GM21786 (cell line): ENCODE measurements around the gene TTLL3.
"Not testable (repeated sequence)": the region's sequence is repeated elsewhere in the genome, so short reads cannot be mapped to it uniquely, and the experiment has no call there.

Experiments used
- ATAC-seq: cut with Tn5 transposase; IDR thresholded peaks from one replicate; pipeline ENCODE4 v1.9.1; 2021; ENCODE audit not compliant: unreplicated experiment

The TTLL3 gene

GRCh38 chr3:9837701-9838582 is 27.9 kb downstream of the TTLL3 start:
- no peak for ATAC-seq

DNA sequence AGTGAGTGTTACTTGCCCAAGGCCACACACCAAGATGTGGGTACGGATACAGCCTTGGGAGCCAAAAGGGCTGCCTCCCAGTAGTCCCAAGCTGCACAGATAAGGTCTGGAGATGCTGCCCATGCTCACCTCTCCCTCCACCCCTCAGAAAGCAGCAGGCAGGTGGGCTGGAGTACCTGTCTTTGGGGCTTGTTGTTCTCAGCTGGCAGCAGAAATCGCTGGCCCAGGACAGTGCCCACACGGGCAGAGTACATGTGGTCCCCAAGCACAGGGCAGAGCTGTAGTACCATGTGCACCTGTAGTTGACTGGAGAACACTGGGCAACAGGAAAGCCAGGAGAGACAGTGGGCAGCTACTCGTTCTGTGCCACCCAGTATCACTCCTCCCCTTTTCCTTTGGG is 28.8 kb downstream of the TTLL3 start:
- ATAC-seq: no peak

DNA sequence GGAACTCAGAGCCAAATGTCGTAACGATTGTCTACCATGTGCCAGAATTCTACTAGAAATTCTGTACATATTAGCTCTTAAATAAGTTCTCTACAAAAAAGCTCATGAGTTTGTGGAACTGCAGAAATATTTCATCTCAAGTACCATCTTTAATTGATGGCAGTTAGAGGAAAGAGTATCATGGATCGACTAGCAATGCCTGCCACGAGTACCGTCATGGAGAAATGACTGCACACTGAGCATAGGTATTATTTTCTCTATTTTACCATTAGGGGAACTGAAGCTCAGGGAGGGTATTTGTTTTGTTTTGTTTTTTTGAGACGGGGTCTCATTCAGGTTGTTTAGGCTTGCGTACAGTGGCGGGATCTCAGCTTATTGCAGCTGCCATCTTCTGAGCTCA is 31.0 kb downstream of the TTLL3 start:
- ATAC-seq: no peak

DNA sequence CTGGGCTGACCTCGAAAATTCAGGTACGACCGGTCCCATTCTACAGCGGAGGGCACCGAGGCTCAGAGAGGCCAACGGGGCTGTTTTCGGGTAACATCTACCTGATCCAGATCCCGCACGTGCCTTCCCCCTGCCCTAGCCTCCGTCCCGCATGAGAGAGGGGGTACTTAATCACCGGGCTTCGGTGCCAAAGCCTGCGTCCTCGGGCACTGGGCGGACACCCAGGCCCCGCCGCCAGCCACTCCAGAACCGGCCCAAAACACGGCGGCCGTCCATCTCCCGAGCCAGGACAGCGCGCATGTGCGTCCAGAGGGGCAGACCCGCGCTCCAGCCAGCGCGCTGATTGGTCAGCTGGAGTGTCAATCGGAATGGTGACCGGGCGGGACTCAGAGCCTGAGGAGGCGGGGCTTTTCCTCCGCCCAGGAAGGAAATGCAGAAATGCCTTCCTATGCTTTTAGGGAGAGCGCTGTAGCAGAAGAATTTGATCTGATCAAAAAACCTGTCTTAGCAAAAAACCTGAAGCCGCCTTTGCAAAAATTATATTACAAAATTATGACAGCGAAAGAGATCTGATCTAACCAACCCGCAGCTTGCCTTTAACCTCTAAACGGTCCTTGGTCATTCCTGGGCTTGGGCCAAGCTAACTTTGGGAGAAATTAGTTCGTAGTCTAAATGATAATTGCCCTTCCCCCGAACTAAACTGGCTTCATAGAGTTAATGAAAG is 33.8 kb downstream of the TTLL3 start, which contains the start of gene RPUSD3:
RPUSD3 (minus strand) TSS at position 294 of the 724 bp plus-strand sequence; CDS start at position 276, 18 bp downstream.
- ATAC-seq: peak; percentile 99

DNA sequence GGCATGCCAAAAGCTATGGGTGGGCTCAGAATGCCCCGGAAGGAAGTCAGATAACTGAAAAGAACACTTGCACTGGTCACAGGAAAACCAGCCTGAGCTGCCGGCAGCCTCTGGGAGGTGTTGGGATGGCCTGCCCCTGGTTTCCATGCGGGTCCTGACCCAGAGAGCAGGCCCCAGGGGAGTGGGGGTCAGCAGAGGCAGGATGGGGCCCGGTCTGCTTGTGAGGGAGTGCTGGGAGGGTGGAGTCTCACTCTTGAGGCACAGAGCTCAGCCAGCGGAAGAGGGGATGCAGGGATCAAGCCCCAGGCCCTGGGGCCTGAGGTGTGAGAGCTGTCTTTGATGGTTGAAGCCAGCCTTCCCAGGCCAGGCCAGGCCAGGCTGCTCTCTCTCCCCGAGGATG is 36.2 kb downstream of the TTLL3 start:
- no peak for ATAC-seq

DNA sequence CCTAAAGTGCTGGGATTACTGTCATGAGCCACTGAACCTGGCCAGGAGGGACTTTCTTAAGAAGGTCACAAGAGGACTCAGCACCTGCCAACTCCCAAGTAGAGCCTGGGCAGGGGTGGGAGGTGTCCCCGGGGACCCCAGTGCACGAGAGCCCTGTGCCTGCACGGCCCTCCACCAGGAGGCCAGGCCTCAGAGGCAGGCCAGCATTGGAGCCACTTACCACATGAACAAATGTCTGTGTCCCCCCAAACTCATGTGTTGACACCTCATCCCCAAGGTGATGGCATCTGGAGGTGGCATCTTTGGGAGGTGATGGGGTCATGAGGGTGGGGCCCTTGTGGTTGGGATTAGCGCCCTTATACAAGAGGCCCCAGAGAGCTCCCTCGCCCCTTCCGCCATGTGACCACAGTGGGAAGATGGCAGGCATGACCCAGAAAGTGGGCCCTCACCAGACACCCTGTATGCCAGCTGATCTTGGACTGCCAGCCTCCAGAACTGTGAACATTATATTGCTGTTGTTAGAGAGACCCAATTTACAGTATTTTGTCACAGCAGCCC is 36.9 kb downstream of the TTLL3 start:
- no peak for ATAC-seq

GRCh38 chr3:9847870-9848269 is 37.8 kb downstream of the TTLL3 start:
- ATAC-seq: not testable (repeated sequence)

- ATAC-seq: not testable (repeated sequence)
These were observed 38.8 kb downstream of the TTLL3 start for GRCh38 chr3:9848860-9849259.

GRCh38 chr3:9851383-9851782 is 41.3 kb downstream of the TTLL3 start:
- not testable (repeated sequence) for ATAC-seq

DNA sequence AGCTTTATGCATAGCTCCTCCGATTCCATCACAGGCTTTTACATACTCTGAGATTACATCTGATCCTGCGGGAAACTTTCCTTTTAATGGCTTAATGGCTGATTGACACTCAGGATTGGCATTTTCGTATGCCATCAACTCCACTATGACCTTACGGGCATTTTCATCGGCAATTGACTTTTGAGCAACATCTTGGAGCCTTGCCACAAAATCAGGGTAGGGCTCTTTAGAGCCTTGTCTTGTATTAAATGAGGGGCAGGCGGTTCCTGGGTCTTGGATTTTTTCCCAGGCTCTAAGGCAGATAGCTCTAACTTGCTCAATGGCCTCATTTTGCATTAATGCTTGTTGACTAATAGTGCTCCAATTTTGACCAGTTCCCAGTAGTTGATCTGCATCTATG is 41.9 kb downstream of the TTLL3 start:
- not testable (repeated sequence) for ATAC-seq

GRCh38 chr3:9852528-9852927 is 42.5 kb downstream of the TTLL3 start:
- no peak for ATAC-seq

DNA sequence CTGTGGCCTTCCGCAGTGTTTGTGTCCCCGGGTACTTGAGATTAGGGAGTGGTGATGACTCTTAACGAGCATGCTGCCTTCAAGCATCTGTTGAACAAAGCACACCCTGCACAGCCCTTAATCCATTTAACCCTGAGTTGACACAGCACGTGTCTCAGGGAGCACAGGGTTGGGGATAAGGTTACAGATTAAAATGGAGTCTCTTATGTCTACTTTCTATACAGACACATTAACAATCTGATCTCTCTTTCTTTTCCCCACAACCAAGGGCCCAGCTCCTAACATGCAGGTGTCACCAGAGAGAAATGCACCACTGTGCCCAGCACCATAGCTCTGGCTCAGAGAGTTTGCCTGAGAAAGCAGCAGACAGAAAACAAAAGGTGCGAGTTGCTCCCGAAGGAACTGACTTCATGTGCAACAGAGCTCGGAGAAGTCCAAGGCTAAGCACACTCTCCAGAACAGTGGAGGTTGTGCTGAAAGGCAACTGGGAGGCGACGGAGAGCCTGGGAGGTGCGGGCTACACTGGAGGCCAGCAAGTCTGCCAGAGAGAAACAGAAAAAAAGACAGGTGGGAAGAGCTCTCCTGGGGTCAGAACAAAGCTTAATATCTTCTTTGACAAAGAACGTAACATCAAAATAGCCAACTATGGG is 44.4 kb downstream of the TTLL3 start:
- ATAC-seq: not testable (repeated sequence)

DNA sequence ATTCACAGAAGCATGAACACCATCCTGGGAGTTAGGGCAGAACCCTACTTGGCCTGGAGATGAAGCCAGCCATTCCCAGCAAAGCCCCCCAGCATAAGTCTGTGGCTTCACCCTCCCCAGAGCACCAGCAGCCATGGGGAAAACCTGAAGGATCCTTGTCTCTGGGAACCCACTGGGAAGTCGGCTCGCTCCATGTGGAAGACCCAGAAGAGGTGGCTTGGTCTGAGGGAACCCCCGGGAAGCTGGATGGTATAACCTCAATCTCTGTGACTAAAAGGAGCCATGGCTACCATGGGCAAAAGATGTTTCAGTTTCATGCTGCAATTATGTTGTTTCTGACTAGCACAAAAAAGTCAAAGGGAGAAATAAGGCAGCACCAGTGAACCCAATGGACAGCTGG is 45.5 kb downstream of the TTLL3 start:
- ATAC-seq: no peak

- ATAC-seq: no peak
These were observed 49.5 kb downstream of the TTLL3 start for GRCh38 chr3:9859530-9860025.

DNA sequence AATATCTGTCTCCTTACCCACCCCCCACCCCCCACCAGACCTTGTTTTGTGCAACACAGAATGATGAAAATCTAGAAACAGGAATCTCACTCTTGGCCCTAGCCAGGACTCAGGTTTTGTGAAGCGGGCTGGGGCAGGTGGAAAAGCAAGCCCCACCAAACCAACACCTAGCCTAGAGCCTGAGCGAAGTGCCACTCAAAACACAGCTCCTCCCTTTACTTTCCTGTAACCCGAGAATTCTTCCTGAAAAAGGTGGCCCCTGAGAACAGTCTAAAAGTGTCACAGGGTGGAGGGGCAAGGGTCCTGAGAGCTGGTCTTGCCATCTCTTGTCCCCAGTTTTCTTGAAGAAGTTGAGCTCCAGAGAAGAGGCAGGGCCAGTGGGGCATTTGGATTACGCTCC is 51.1 kb downstream of the TTLL3 start:
- no peak for ATAC-seq

- no peak for ATAC-seq
These were observed 51.6 kb downstream of the TTLL3 start for GRCh38 chr3:9861626-9862130.

GRCh38 chr3:9862391-9863057 is 52.5 kb downstream of the TTLL3 start:
- no peak for ATAC-seq

GRCh38 chr3:9863058-9863772 is 53.2 kb downstream of the TTLL3 start:
- no peak for ATAC-seq

DNA sequence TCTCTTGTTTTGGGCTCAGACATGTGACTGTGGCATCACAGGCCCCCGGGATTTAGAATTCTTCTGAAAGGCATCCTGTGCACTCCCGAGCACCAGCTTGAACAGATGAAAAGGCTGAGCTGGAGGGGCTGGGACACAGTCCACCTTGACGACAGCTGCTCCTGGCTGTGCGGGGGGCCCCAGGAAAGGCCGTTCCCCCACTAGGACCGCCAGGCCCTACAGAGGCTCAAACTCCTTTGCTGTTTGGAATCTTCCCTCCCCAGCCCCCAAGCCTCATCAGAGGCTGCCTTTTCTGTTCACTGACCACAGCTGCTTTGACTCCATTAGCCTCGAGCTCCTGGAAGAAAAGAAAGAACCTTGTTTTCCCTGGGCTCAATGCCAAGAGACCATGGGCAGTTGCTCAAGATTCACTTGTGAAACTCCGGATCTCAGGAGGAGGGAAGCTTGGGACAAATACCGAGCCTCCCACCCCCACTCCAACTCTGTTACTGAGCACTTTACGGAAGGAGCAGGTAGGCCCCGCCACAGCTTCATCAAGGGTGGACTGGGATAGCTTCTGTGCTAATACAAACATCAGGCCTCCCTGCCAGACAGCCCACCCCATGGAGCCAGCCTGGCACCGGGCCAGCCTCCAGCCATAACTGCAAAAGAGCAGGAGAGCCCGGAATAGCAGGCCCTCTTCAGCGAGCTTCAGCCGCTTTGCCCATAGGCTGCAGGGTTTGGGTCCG is 54.3 kb downstream of the TTLL3 start:
- no peak for ATAC-seq
